Retina (tissue), 1 donor: ENCODE measurements around the gene NBPF8.
"Not testable (repeated sequence)": the region's sequence is repeated elsewhere in the genome, so short reads cannot be mapped to it uniquely, and the experiment has no call there.

Experiments
- DNase-seq: peaks from one replicate; pipeline ENCODE4 v3.0.0-alpha.2; 2016

The NBPF8 gene

GRCh38 chr1:120414911-120415480 lies at the start of gene NBPF8:
TSS of gene NBPF8 (plus strand) at chr1:120415035. CDS start at chr1:120436523, 21,488 bp downstream.
- DNase-seq = peak; percentile 79

GRCh38 chr1:120367709-120368108 lies 47.1 kb upstream of the NBPF8 start:
- not testable (repeated sequence) for DNase-seq

- DNase-seq = not testable (repeated sequence)
These were observed 28.2 kb upstream of the NBPF8 start for GRCh38 chr1:120386651-120387050.

GRCh38 chr1:120388597-120389126 lies 26.2 kb upstream of the NBPF8 start:
- DNase-seq = peak; percentile 6

GRCh38 chr1:120391365-120391764 lies 23.5 kb upstream of the NBPF8 start:
- DNase-seq = not testable (repeated sequence)

GRCh38 chr1:120393316-120394232 lies 21.3 kb upstream of the NBPF8 start:
- peak; percentile 19 for DNase-seq

GRCh38 chr1:120405348-120405747 lies 9.5 kb upstream of the NBPF8 start:
- not testable (repeated sequence) for DNase-seq

- DNase-seq = peak; percentile 16
These were observed 384 bp upstream of the NBPF8 start for GRCh38 chr1:120414451-120414850.

GRCh38 chr1:120415492-120415961 lies 692 bp downstream of the NBPF8 start:
- DNase-seq = peak; percentile 56

- DNase-seq = not testable (repeated sequence)
These were observed 10.2 kb downstream of the NBPF8 start for GRCh38 chr1:120425063-120425462.

- DNase-seq = not testable (repeated sequence)
These were observed 16.8 kb downstream of the NBPF8 start for GRCh38 chr1:120431626-120432025.

GRCh38 chr1:120433831-120434230 lies 19.0 kb downstream of the NBPF8 start:
- not testable (repeated sequence) for DNase-seq

GRCh38 chr1:120449124-120449523 lies 34.3 kb downstream of the NBPF8 start:
- DNase-seq = not testable (repeated sequence)
